Fibroblast of villous mesenchyme (primary cell): Measurements from ENCODE around the gene CDH13. TPM values are rescaled to one million over a fixed set of nuclear protein-coding genes. Genes with fewer than 3 reads are reported as not detected.

Experiments used
- DNase-seq: peaks from one replicate; pipeline ENCODE4 v3.0.0-alpha.2; 2010; ENCODE audit warnings: low read depth
- H3K4me3 ChIP-seq: 2 replicates; pipeline ENCODE4 v1.5.1; 2011; ENCODE audit warnings: low read depth, mild to moderate bottlenecking, low read length
- total RNA-seq: library from RNA; depleted of rRNA; stranded (reverse); fragments of >200 nt; gene quantifications from 2 replicates; pipeline ENCODE4 v1.2.3, GENCODE V29; 2012
- TF ChIP-seq, protein P1 (sequence below): IDR thresholded peaks from 2 replicates; pipeline ENCODE4 v1.5.1; 2012; ENCODE audit warnings: low read depth, mild to moderate bottlenecking, low read length; ENCODE audit not compliant: insufficient read depth

CDH13 gene
- total RNA-seq, 1 donor: 47.5 TPM

GRCh38 chr16:83328936-83329335 lies 702.2 kb downstream of the CDH13 start:
- TF ChIP-seq, protein P1, sequence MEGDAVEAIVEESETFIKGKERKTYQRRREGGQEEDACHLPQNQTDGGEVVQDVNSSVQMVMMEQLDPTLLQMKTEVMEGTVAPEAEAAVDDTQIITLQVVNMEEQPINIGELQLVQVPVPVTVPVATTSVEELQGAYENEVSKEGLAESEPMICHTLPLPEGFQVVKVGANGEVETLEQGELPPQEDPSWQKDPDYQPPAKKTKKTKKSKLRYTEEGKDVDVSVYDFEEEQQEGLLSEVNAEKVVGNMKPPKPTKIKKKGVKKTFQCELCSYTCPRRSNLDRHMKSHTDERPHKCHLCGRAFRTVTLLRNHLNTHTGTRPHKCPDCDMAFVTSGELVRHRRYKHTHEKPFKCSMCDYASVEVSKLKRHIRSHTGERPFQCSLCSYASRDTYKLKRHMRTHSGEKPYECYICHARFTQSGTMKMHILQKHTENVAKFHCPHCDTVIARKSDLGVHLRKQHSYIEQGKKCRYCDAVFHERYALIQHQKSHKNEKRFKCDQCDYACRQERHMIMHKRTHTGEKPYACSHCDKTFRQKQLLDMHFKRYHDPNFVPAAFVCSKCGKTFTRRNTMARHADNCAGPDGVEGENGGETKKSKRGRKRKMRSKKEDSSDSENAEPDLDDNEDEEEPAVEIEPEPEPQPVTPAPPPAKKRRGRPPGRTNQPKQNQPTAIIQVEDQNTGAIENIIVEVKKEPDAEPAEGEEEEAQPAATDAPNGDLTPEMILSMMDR: no peak
- no peak for DNase-seq
- no peak overlapping the region for H3K4me3 ChIP-seq

GRCh38 chr16:83329441-83329840 lies 702.7 kb downstream of the CDH13 start:
- no peak overlapping the region for H3K4me3 ChIP-seq
- no peak for DNase-seq
- TF ChIP-seq, protein P1: no peak

- DNase-seq: no peak
- no peak overlapping the region for H3K4me3 ChIP-seq
- TF ChIP-seq, protein P1: no peak
Measured at GRCh38 chr16:83330251-83330650, 703.5 kb downstream of the CDH13 start.

GRCh38 chr16:83335076-83335475 lies 708.3 kb downstream of the CDH13 start:
- TF ChIP-seq, protein P1: no peak
- H3K4me3 ChIP-seq: no peak overlapping the region
- DNase-seq: no peak

DNA sequence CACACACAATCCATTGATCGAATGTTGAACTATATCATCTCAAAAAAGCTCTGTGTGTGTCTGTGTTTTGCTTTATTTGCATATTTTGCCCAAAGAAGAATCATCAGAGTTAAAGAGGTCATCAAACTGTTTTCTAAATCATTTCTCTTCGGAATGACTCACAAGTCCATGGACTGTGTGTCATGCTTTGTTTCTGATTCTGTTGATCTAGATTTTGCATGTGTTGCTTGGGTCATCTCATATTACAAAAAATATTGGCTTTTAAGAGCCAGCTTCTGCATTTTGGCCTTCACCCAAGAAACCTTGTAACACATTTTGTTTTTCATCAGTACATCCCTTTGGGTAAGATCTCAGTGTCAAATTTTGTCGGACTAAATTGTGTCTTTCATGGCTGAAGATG lies 709.8 kb downstream of the CDH13 start:
- H3K4me3 ChIP-seq: no peak overlapping the region
- peak; percentile 88 for DNase-seq
- TF ChIP-seq, protein P1: no peak

DNA sequence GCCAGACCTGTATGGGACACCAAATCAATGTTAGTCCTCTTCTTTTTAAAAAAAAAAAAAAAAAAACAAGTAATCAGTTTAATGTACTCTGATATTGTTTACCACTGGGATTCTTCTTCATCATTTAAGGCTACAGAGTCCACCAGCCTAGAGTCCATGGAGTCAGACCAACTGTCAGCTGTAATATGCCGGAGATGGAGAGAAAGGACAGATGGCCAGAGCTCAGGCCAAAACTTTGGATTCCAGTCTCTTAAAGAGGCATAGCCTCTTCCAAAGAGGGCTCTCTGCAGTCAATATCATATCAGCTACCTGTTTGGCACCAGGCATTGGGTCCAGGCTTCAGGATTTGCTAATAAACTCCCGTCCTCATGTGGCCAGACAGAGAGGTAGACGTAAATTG lies 711.4 kb downstream of the CDH13 start:
- H3K4me3 ChIP-seq: no peak overlapping the region
- DNase-seq: peak; percentile 19
- TF ChIP-seq, protein P1: no peak

GRCh38 chr16:83338941-83339340 lies 712.2 kb downstream of the CDH13 start:
- DNase-seq: peak; percentile 49
- TF ChIP-seq, protein P1: no peak
- H3K4me3 ChIP-seq: no peak overlapping the region
